AML-193 (cell line): Measurements from ENCODE around the gene PPAT.
A peak's percentile ranks its signal among the peaks of the same experiment; 100 is the strongest.
"Not testable (repeated sequence)": the region's sequence is repeated elsewhere in the genome, so short reads cannot be mapped to it uniquely, and the experiment has no call there.

Experiments
- DNase-seq, 2 experiments: peaks; one replicate each; lab custom pipeline; 2025; lab: John Stamatoyannopoulos, UW

PPAT gene

DNA sequence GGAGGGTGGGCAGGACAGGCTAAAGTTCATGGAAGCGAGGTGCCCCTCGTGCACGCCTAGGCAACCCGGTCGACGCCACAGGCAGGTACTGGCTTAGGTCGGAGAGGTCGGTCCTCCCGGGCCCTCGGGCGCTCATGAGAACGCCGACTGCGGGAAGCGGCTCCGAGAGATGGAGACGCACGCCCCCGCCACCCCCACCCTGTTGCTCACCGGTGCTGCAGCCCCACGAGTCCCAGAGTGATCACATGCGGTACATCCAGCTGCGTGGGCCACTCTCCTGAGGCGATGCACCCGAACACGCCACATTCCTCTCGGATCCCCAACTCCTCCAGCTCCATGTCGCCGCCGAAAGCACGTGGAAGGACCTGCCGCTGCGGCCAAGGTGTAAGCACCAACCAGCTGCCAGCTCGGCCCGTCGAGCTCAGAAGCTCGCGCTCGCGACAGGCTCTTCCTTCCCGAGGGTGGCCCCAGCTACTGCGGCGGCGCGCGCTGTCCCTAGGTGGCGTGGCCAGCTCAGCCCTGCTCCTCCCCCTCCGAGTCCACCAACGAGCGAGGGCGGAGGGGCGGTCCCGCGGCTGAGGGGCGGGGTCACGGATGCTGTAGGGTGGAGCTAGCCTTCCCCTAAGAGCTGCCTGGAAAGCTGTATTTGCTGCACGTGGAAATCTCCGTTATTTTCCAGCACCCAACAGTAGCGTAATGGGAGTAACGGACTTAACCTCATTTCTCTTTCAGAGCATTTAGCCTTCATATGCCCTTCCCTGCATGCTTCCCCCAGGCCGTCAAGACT, at the start of gene PPAT:
TSS of gene PPAT (minus strand) at position 476 of the 787 bp plus-strand sequence. CDS start at position 338, 138 bp downstream.
- DNase-seq, result peak; percentile 93 to 95

- DNase-seq, result no peak
Measured at GRCh38 chr4:56480691-56481090, 45.3 kb upstream of the PPAT start.

- no peak for DNase-seq
Measured at GRCh38 chr4:56477192-56477702, 41.8 kb upstream of the PPAT start.

DNA sequence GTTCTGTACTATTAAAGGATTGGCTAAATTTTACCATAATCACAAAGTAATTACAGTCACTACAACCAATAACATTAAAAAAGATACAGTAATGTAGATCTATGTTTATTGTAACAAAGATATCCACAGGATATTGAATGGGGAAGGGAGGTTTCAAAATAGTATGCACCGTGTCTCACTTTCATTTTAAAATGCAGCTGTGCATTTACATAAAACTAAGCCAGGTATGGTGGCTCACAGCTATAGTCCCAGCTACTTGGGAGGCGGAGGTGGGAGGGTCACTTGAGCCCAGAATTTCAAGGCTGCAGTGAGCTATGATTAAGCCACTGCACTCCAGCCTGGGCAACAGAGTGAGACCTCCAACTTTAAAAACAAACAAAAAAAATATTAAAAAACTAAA, 40.5 kb upstream of the PPAT start:
- DNase-seq, result no peak

DNA sequence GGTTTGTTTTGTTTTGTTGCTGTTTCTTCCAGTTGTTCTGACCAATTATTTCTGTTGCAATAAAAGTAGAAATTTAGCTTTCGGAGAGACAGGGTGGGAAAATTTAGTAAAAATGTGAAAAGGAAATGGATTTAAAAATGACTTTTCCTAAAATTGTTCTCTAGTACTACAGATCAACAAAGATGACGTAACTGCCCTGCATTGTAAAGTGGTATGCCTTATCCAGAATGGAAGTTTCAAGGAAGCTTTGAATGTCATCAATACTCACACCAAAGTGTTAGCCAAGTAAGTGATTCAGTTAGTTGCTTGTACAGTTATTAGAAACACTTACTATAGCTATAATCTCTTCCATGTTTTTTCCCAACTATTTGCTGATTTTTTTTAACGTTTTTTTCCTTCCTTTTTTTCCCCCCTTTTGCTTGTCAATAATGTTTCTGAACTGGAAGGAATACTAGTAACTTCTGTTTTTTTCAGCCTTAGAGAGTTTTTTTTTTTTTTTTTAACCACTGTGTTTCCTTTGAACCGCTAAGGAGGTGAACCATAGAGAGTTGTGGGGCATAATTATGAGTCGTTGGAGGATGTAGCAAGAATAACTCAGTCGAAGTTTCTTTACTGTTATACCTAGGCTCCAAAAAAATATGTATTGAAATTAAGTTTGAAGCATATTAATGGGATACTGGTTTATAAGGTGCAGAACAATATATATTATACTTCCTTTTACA, 34.2 kb upstream of the PPAT start:
- peak; percentile 50 to 55 for DNase-seq

DNA sequence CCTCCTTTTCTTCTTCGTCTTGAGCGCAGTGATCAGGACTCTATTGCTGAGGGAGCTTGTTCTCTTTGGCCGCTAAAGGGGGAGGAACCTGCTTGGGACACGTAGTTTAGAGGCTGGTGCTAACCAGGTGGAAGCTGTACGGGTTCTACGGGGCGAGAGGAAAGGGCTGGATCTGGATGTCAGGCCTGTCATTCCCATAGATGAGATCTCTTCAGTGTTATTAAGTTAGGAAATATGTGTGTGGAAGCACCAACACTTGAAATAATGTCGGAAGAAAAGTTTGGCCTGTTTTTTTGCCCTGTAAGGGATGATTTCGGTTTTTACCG, 32.6 kb upstream of the PPAT start:
- DNase-seq, result peak in 1 of 2 experiments; percentile 47

DNA sequence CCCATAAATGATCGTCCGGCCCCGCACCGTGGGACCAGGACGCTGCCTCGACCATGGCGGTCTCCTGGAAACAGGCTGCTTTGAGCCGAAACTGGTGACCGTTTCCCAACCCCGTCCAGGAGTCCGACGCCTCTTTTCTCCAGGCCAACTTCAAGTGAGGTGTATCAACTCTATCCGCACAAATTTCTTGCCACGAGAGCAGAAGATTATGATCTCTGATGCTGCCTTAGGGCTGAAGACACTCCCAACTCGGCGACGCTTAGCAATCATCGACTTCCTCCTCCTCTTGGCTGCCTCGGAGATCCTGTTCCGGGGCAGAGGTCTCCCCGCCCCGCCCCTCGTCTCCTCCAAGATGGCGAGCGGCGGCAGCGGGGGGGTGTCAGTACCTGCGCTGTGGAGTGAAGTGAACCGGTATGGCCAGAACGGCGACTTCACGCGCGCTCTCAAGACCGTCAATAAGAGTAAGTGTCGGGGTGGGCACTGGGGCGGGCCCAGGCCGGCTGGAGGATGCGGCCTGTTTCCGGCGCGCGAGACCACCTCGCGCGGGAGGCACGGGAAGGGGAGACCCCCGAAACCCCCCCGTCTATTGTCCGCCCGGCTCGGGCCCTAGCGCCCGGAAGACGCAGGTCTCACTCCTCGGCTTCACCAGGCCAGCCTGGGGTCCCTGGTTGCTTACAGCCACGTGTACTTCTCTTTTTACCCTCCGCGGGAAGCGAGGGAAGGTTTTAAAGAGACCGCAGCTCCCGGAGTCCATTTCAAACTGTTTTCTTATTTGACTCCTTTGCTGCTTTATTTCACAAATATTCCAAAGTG, 32.1 kb upstream of the PPAT start, which contains the start of gene SRP72:
TSS of gene SRP72 (plus strand) at position 334 of the 813 bp plus-strand sequence. CDS start at position 353, 19 bp downstream.
- peak; percentile 80 to 84 for DNase-seq

DNA sequence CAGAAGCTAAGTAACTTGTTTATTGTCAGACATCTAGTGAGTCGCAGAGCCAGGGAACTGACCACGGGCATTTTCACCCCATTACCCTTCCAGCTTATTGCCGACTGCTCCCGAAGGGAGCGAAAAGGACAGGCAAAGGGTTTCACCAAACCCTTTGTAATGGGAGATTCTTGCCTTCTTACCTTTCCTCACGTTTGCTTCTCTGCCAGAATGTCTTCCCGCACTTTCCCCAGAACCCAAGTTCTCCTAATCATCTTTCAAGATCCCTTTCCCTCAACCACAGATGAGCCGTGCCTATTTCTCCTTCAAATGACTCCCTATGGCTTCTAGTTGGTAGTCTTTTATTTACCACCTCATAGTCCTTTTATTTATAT, 31.5 kb upstream of the PPAT start:
- DNase-seq, result no peak

DNA sequence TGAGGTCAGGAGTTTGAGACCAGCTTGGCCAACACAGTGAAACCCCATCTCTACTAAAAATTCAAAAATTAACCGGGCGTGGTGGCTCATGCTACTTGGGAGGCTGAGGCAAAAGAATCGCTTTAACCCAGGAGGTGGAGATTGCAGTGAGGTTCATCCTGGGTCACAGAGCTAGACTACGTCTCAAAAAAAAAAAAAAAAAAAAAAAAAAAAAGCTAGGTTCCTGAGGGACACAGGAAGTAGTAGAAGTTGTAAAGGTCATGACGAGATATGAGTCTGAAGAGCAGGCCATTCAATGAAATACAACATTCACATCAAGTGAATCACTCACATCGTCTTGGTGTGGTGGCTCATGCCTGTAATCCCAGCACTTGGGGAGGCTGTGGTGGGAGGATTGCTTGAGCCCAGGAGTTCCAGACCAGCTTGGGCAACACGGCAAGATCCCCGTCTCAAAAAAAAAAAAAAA, 30.9 kb upstream of the PPAT start:
- peak; percentile 14 to 23 for DNase-seq

GRCh38 chr4:56465599-56466295, 30.3 kb upstream of the PPAT start:
- DNase-seq, result no peak

- DNase-seq, result no peak
Measured at GRCh38 chr4:56464581-56464980, 29.2 kb upstream of the PPAT start.

GRCh38 chr4:56463711-56464110, 28.3 kb upstream of the PPAT start:
- DNase-seq, result no peak

DNA sequence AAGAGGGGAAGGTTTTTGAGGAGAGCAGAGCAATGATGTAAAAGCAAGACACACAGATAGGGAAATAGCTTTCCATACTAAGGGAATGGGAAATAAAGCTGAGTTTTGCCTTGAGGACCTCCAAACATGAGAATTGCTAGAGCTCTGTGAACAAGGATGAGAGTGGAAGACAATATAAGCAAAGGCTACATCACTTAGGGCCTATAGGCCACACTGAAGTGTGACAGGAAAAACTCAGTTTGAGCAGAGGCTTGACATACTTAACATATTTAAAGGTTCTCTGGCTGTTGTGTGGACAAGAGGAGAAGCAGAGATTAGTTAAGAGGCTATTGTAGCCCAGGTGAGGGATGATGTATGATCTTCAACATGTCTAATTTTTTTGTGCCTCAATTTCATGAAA, 26.7 kb upstream of the PPAT start:
- no peak for DNase-seq

- no peak for DNase-seq
Measured at GRCh38 chr4:56460085-56460484, 24.7 kb upstream of the PPAT start.

- no peak for DNase-seq
Measured at GRCh38 chr4:56450342-56450741, 14.9 kb upstream of the PPAT start.

- DNase-seq, result not testable (repeated sequence)
Measured at GRCh38 chr4:56449475-56449874, 14.1 kb upstream of the PPAT start.

GRCh38 chr4:56448301-56448700, 12.9 kb upstream of the PPAT start:
- no peak for DNase-seq

DNA sequence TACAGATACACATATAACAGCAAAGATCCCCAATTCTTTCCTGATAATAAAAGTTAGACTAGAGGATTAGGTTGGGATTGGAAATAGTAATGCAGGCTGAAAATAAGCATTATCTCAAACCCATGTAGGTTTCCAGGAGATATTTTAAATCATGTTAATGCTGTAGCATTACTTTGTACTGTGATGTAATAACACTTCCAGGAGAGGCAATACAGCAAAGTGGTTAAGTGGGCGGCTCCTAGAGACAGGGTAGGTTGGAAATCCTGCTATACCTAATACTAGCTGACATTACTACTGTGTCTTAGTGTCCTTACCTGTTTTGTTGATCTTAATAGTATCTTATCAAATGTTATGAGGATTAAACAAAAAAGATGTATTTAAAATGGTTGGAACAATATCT, 10.3 kb upstream of the PPAT start:
- DNase-seq, result no peak

DNA sequence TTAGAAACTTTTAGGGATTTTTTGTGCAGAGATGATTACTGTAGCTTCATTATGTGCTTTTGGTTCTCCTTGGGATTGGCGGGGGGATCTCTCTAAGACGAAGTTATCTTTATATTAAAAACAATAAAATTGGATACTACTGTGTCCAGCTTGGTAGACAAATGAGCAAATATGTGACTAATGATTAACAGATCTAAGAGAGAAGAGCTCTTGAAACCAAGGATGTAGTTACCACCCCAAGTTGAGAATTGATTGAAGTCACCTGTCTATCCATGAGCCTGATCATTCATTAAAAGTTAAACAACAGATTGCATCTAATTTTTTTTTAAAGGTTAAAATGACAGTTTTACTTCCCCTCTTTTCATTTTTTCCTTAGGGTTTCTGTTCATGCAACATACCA, 9.3 kb upstream of the PPAT start:
- DNase-seq, result no peak

DNA sequence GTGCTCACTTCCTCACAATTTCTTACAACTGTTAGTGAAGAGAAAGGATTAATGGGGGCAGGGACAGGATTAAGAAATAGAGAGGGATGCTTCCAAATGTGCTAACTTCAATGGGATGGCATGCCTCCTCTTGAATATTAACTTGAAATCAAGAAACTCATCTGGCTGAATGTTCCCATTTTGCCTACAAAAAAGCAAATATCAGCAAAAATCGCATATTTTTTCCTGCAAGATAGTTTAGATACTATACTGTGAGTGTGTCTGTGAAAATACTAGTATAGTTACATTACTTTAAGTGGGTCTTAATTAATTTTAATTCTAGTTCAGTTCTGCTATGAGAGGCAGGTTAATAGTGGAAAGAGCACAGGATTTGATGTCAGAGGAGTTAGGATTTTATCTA, 5.6 kb upstream of the PPAT start:
- no peak for DNase-seq

- DNase-seq, result no peak
Measured at GRCh38 chr4:56438766-56439165, 3.4 kb upstream of the PPAT start.
